Endothelial cell of umbilical vein (primary cell): ENCODE results near the gene ARMH3. TPM values are rescaled to one million over a fixed set of nuclear protein-coding genes. Genes with fewer than 3 reads are reported as not detected.

Source experiments
- BruUV-seq: library from RNA; stranded (reverse); fragments of 400-500 nt; replicated peaks from 2 replicates; lab custom pipeline; 2021; lab: Mats Ljungman, UMichigan
- CTCF ChIA-PET: fragments of 300-600, 350-600 bp; sonication (Branson Sonifier 250); formaldehyde crosslinking; loops from one replicate; lab custom pipeline; 2021; ENCODE audit warnings: antibody characterized with exemption, inconsistent platforms; lab: Charles Lee
- POLR2A ChIA-PET: fragments of 300-600, 350-600 bp; sonication (Branson Sonifier 250); formaldehyde crosslinking; loops from one replicate; lab custom pipeline; 2021; ENCODE audit warnings: antibody characterized with exemption, inconsistent platforms; lab: Charles Lee
- DNase-seq: peaks from one replicate; pipeline ENCODE4 v3.0.0-alpha.2; 2011; ENCODE audit warnings: low read depth, low spot score
- FAIRE-seq: peaks from 2 replicates; lab custom pipeline; 2011; peaks lifted over from hg19 to GRCh38; lab: Jason Lieb, UNC
- H2AFZ ChIP-seq: 2 replicates; pipeline ENCODE4 v1.6.0; 2012; ENCODE audit warnings: low read depth, low read length, control low read depth, inconsistent platforms
- H3K27ac ChIP-seq: 2 replicates; pipeline ENCODE4 v1.5.1; 2011; ENCODE audit warnings: low read depth, mild to moderate bottlenecking, control low read depth, low read length, moderate library complexity; ENCODE audit not compliant: insufficient read depth
- H3K27me3 ChIP-seq, 2 experiments: 2 replicates each; pipeline versions ENCODE4 v1.6.0 to v1.6.1; 2011; ENCODE audit warnings: low read length in 2 of 2, mixed read lengths in 1 of 2; ENCODE audit not compliant: control insufficient read depth in 2 of 2, insufficient read depth in 2 of 2
- H3K36me3 ChIP-seq, 2 experiments: 2 replicates in 1 of 2; 3 replicates in 1 of 2; pipeline ENCODE4 v1.5.1; 2011; ENCODE audit warnings: low read length in 2 of 2, mild to moderate bottlenecking in 1 of 2, moderate library complexity in 1 of 2; ENCODE audit not compliant: control insufficient read depth in 2 of 2, insufficient read depth in 2 of 2; ENCODE audit errors: extremely low read depth in 1 of 2
- H3K4me1 ChIP-seq: 3 replicates; pipeline ENCODE4 v1.5.1; 2011; ENCODE audit warnings: mild to moderate bottlenecking, low read length; ENCODE audit not compliant: control insufficient read depth, insufficient read depth; ENCODE audit errors: extremely low read depth
- H3K4me2 ChIP-seq: 2 replicates; pipeline ENCODE4 v1.6.1; 2011; ENCODE audit warnings: low read length, control low read depth, mixed read lengths; ENCODE audit not compliant: insufficient read depth
- H3K4me3 ChIP-seq, 3 experiments: fragments of 200-600 bp in 1 of 3; sonication (generic), shearing (Covaris generic) in 1 of 3; replicated peaks in 1 of 3; 2 replicates each; pipeline ENCODE4 v1.5.1; 2011 to 2016; ENCODE audit warnings: control low read depth in 3 of 3, low read length in 3 of 3, mild to moderate bottlenecking in 2 of 3, inconsistent platforms in 1 of 3, low read depth in 1 of 3, moderate library complexity in 1 of 3; ENCODE audit not compliant: insufficient read depth in 1 of 3
- H3K79me2 ChIP-seq: 2 replicates; pipeline ENCODE4 v1.6.0; 2012; ENCODE audit warnings: low read length, inconsistent platforms; ENCODE audit not compliant: control insufficient read depth, insufficient read depth
- H3K9ac ChIP-seq: replicated peaks from 2 replicates; pipeline ENCODE3; 2011; ENCODE audit warnings: low read length, control low read depth; ENCODE audit not compliant: insufficient read depth; ENCODE audit errors: extremely low read depth
- H3K9me1 ChIP-seq: replicated peaks from 3 replicates; pipeline ENCODE4 v1.6.0; 2011; ENCODE audit warnings: mild to moderate bottlenecking, low read length; ENCODE audit not compliant: control insufficient read depth, insufficient read depth; ENCODE audit errors: extremely low read depth
- H3K9me3 ChIP-seq: replicated peaks from 2 replicates; pipeline ENCODE4 v1.5.1; 2012; ENCODE audit warnings: low read length, inconsistent platforms; ENCODE audit not compliant: control insufficient read depth, insufficient read depth
- H4K20me1 ChIP-seq: replicated peaks from 2 replicates; pipeline ENCODE3; 2011; ENCODE audit warnings: mild to moderate bottlenecking, low read length; ENCODE audit not compliant: control insufficient read depth, insufficient read depth; ENCODE audit errors: extremely low read depth
- EZH2 ChIP-seq: IDR thresholded peaks from 2 replicates; pipeline ENCODE4 v1.6.1; 2012; ENCODE audit warnings: borderline replicate concordance, low read depth, mild to moderate bottlenecking, moderate library complexity, low read length, inconsistent platforms; ENCODE audit not compliant: severe bottlenecking
- FOS ChIP-seq: IDR thresholded peaks from 2 replicates; pipeline ENCODE4 v1.6.1; 2011; ENCODE audit warnings: mild to moderate bottlenecking, low read length, moderate library complexity, borderline replicate concordance; ENCODE audit not compliant: insufficient read depth
- JUN ChIP-seq: IDR thresholded peaks from 2 replicates; pipeline ENCODE4 v1.6.1; 2011; ENCODE audit warnings: borderline replicate concordance, low read depth; ENCODE audit not compliant: insufficient read length, insufficient read depth
- MYC ChIP-seq: IDR thresholded peaks from one replicate; pipeline ENCODE4 v1.6.1; 2011; ENCODE audit warnings: mild to moderate bottlenecking, low read depth, low read length
- POLR2A ChIP-seq: IDR thresholded peaks from 2 replicates; pipeline ENCODE4 v1.6.1; 2012; ENCODE audit warnings: low read depth, mild to moderate bottlenecking, control low read depth, low read length
- POLR2AphosphoS5 ChIP-seq: IDR thresholded peaks from 2 replicates; pipeline ENCODE4 v1.6.1; 2012; ENCODE audit warnings: low read depth, mild to moderate bottlenecking, control low read depth, low read length, moderate library complexity; ENCODE audit not compliant: insufficient read depth
- dilution Hi-C: fragments of 300-500 bp; cut with MboI; formaldehyde crosslinking; loops from one replicate; pipeline ENCODE4 v1.15.0; 2019; ENCODE audit warnings: low sequenced_read_pairs; ENCODE audit not compliant: extremely low pct_ligation_motif_present
- intact Hi-C: fragments of 100-400 bp; cut with micrococcal nuclease; formaldehyde crosslinking; loops from one replicate; pipeline ENCODE4 v1.10.0; 2022
- polyA plus RNA-seq, 4 experiments: library from polyadenylated mRNA; depleted of rRNA in 3 of 4; stranded (reverse) in 3 of 4; unstranded in 1 of 4; fragments of >200 nt; gene quantifications; 2 replicates each; pipeline versions ENCODE4 v1.2.1 to v1.2.3, GENCODE V29; 2011 to 2012; ENCODE audit warnings: missing spikeins in 1 of 4
- total RNA-seq: library from RNA; stranded (reverse); gene quantifications from 2 replicates; pipeline ENCODE4 v1.2.3, GENCODE V29; 2021
- TF ChIP-seq, protein P1 (sequence below): IDR thresholded peaks from 2 replicates; pipeline ENCODE4 v1.6.1; 2011; ENCODE audit not compliant: insufficient read depth, insufficient read length
- TF ChIP-seq, protein P2 (sequence below), 2 donors: IDR thresholded peaks; 1 replicate in 1 of 2; 2 replicates in 1 of 2; pipeline ENCODE4 v1.5.1; 2011; ENCODE audit warnings: low read length in 2 of 2, mild to moderate bottlenecking in 2 of 2, moderate library complexity in 2 of 2, control low read depth in 1 of 2, inconsistent platforms in 1 of 2, low read depth in 1 of 2; ENCODE audit not compliant: insufficient read depth in 1 of 2; ENCODE audit errors: extremely low read depth in 1 of 2

Gene ARMH3
- total and polyA plus RNA-seq, 2 donors (not counting 3 experiments of a cell fraction or from before 2014, with no cell fraction given), result 13.1 to 17.6 TPM

- FAIRE-seq, result no peak
- Histone ChIP-seq H4K20me1 (no peaks in the 10 kb centered on the region), H3K27me3 (no peaks in the 10 kb centered on the region), H3K9me3 (no peaks in the 10 kb centered on the region), H2AFZ (no peak overlapping the region), H3K36me3 (no peaks in the 10 kb centered on the region), H3K27ac (no peak overlapping the region), H3K9me1 (no peaks in the 10 kb centered on the region), H3K79me2 (no peaks in the 10 kb centered on the region), H3K4me1 (peaks cover 11% of the 10 kb centered on the region), H3K4me3 (no peak overlapping the region), H3K4me2 (no peak overlapping the region), H3K9ac (no peak overlapping the region)
- BruUV-seq, result no TSS peak
- intact Hi-C loops (no loop called here), dilution Hi-C loops (no loop called here)
- CTCF ChIA-PET, result interaction anchor here (1.3 to 1.6 kb wide), 3 partner anchors 11 to 181 kb away, joined by 3 to 5 read pairs (median 4); partner anchors contain the start of gene OGA
- DNase-seq, result no peak
- TF ChIP-seq FOS (no peak), JUN (no peak), POLR2A (no peak)
- TF ChIP-seq, protein P1, sequence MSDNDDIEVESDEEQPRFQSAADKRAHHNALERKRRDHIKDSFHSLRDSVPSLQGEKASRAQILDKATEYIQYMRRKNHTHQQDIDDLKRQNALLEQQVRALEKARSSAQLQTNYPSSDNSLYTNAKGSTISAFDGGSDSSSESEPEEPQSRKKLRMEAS, result no peak
- POLR2A ChIA-PET, result interaction anchor here (1.3 kb wide), 1 partner anchor 11 kb away, joined by 3 read pairs; the partner anchor contains the start of gene OGA
Observed at GRCh38 chr10:101828766-101829551, 227.0 kb downstream of the ARMH3 start.

- Histone ChIP-seq H3K9me1 (no peaks in the 10 kb centered on the region), H3K27me3 (no peaks in the 10 kb centered on the region), H2AFZ (no peak overlapping the region), H3K79me2 (no peaks in the 10 kb centered on the region), H3K4me3 (no peak overlapping the region), H3K9ac (no peak overlapping the region), H3K4me1 (peaks cover 11% of the 10 kb centered on the region), H4K20me1 (no peaks in the 10 kb centered on the region), H3K9me3 (no peaks in the 10 kb centered on the region), H3K36me3 (no peaks in the 10 kb centered on the region), H3K4me2 (no peak overlapping the region), H3K27ac (no peak overlapping the region)
- BruUV-seq, result no TSS peak
- FAIRE-seq (no peak), DNase-seq (no peak)
- TF ChIP-seq MYC, result no peak
- TF ChIP-seq EZH2, result no peak
- no peak for TF ChIP-seq JUN
- TF ChIP-seq, protein P1, result no peak
- no peak for TF ChIP-seq POLR2AphosphoS5
- TF ChIP-seq, protein P2, sequence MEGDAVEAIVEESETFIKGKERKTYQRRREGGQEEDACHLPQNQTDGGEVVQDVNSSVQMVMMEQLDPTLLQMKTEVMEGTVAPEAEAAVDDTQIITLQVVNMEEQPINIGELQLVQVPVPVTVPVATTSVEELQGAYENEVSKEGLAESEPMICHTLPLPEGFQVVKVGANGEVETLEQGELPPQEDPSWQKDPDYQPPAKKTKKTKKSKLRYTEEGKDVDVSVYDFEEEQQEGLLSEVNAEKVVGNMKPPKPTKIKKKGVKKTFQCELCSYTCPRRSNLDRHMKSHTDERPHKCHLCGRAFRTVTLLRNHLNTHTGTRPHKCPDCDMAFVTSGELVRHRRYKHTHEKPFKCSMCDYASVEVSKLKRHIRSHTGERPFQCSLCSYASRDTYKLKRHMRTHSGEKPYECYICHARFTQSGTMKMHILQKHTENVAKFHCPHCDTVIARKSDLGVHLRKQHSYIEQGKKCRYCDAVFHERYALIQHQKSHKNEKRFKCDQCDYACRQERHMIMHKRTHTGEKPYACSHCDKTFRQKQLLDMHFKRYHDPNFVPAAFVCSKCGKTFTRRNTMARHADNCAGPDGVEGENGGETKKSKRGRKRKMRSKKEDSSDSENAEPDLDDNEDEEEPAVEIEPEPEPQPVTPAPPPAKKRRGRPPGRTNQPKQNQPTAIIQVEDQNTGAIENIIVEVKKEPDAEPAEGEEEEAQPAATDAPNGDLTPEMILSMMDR (IDR thresholded peaks at IDR 0.05; ENCODE audit: extremely low read depth in 1 of 2, insufficient read depth in 1 of 2, low read depth in 1 of 2, low read length in 2 of 2), result no peak
- no peak for TF ChIP-seq POLR2A
- intact Hi-C loops (no loop called here), dilution Hi-C loops (no loop called here)
- CTCF ChIA-PET, result interaction anchor here (1.3 to 1.7 kb wide), 4 partner anchors 7 to 182 kb away, joined by 4 to 7 read pairs (median 5); no protein-coding TSS in a partner anchor
- POLR2A ChIA-PET, result no interaction called here
Observed at GRCh38 chr10:101827919-101828600, 227.9 kb downstream of the ARMH3 start.
